GM23248 (cell line): ENCODE data around the gene CHMP4A. TPM values are rescaled to one million over a fixed set of nuclear protein-coding genes. Genes with fewer than 3 reads are reported as not detected.

ENCODE experiments used
- DNase-seq: peaks from one replicate; pipeline ENCODE4 v3.0.0-alpha.2; 2015
- H2AFZ ChIP-seq: fragments of 200-600 bp; sonication (generic); 2 replicates; pipeline ENCODE4 v1.6.1; 2016; ENCODE audit warnings: antibody characterized with exemption
- H3F3A ChIP-seq: fragments of 200-600 bp; sonication (generic); 2 replicates; pipeline ENCODE4 v1.6.1; 2016; ENCODE audit warnings: mild to moderate bottlenecking, antibody characterized with exemption, mixed run types; ENCODE audit not compliant: insufficient read depth
- H3K27ac ChIP-seq: fragments of 200-600 bp; sonication (generic); 2 replicates; pipeline ENCODE4 v1.5.1; 2016; ENCODE audit warnings: mild to moderate bottlenecking
- H3K27me3 ChIP-seq: fragments of 200-600 bp; sonication (generic); replicated peaks from 2 replicates; pipeline ENCODE4 v1.6.1; 2016; ENCODE audit warnings: mild to moderate bottlenecking; ENCODE audit not compliant: insufficient read depth
- H3K36me3 ChIP-seq: fragments of 200-600 bp; sonication (generic); 2 replicates; pipeline ENCODE4 v1.6.1; 2016; ENCODE audit warnings: low read depth, mild to moderate bottlenecking
- H3K4me1 ChIP-seq: fragments of 200-600 bp; sonication (generic); 2 replicates; pipeline ENCODE4 v1.6.1; 2016; ENCODE audit warnings: mild to moderate bottlenecking; ENCODE audit not compliant: insufficient read depth
- H3K4me2 ChIP-seq: fragments of 200-600 bp; sonication (generic); one replicate; pipeline ENCODE4 v1.6.1; 2016; ENCODE audit warnings: mild to moderate bottlenecking; ENCODE audit not compliant: unreplicated experiment
- H3K4me3 ChIP-seq: fragments of 200-600 bp; sonication (generic); 2 replicates; pipeline ENCODE4 v1.5.1; 2016; ENCODE audit warnings: mild to moderate bottlenecking
- H3K79me2 ChIP-seq: fragments of 200-600 bp; sonication (generic); 2 replicates; pipeline ENCODE4 v1.6.1; 2016; ENCODE audit warnings: mild to moderate bottlenecking; ENCODE audit not compliant: insufficient read depth
- H3K9ac ChIP-seq: fragments of 200-600 bp; sonication (generic); 2 replicates; pipeline ENCODE4 v1.6.1; 2016; ENCODE audit warnings: mild to moderate bottlenecking
- H3K9me2 ChIP-seq: fragments of 200-600 bp; sonication (generic); 2 replicates; pipeline ENCODE4 v1.6.1; 2016; ENCODE audit warnings: mixed run types, mild to moderate bottlenecking, moderate library complexity; ENCODE audit not compliant: insufficient read depth
- H3K9me3 ChIP-seq: fragments of 200-600 bp; sonication (generic); one replicate; pipeline ENCODE4 v1.6.1; 2017; ENCODE audit warnings: low read depth
- H4K20me1 ChIP-seq: fragments of 200-600 bp; sonication (generic); 2 replicates; pipeline ENCODE4 v1.6.0; 2016; ENCODE audit not compliant: insufficient read depth
- EZH2 ChIP-seq: fragments of 200-600 bp; sonication (generic); IDR thresholded peaks from 2 replicates; pipeline ENCODE4 v1.6.1; 2018; ENCODE audit warnings: antibody characterized with exemption, mild to moderate bottlenecking; ENCODE audit not compliant: insufficient read depth, poor library complexity, severe bottlenecking
- EZH2phosphoT487 ChIP-seq: fragments of 200-600 bp; sonication (generic); IDR thresholded peaks from 2 replicates; pipeline ENCODE4 v1.6.1; 2018; ENCODE audit warnings: antibody characterized with exemption, moderate library complexity, mild to moderate bottlenecking, low read depth; ENCODE audit not compliant: insufficient read depth
- WGBS, 2 experiments: methylation state at CpG; one replicate each; pipeline ENCODE4 v1.1.6; 2015 to 2017; ENCODE audit warnings: low lambda C conversion rate in 2 of 2, low coverage in 1 of 2; ENCODE audit errors: missing lambda C conversion rate in 2 of 2; 5-methylcytosine and 5-hydroxymethylcytosine counted together
- in situ Hi-C: fragments of 300-500 bp; cut with MboI; formaldehyde crosslinking; loops from 2 replicates; pipeline ENCODE4 v1.15.0; 2020
- polyA plus RNA-seq: library from polyadenylated mRNA; unstranded; fragments of >200 nt; fragmentation: Nextera tagmentation; extraction: Ambion mirVana; gene quantifications from 2 replicates; pipeline ENCODE4 v1.2.1, GENCODE V29; 2016
- total RNA-seq: library from RNA; depleted of rRNA; stranded (reverse); fragments of >200 nt; shearing (Covaris generic); gene quantifications from 2 replicates; pipeline ENCODE4 v1.2.3, GENCODE V29; 2014

Gene CHMP4A
- total and polyA plus RNA-seq, 2 experiments from 2014 or later, result 32.1 to 81.6 TPM

DNA sequence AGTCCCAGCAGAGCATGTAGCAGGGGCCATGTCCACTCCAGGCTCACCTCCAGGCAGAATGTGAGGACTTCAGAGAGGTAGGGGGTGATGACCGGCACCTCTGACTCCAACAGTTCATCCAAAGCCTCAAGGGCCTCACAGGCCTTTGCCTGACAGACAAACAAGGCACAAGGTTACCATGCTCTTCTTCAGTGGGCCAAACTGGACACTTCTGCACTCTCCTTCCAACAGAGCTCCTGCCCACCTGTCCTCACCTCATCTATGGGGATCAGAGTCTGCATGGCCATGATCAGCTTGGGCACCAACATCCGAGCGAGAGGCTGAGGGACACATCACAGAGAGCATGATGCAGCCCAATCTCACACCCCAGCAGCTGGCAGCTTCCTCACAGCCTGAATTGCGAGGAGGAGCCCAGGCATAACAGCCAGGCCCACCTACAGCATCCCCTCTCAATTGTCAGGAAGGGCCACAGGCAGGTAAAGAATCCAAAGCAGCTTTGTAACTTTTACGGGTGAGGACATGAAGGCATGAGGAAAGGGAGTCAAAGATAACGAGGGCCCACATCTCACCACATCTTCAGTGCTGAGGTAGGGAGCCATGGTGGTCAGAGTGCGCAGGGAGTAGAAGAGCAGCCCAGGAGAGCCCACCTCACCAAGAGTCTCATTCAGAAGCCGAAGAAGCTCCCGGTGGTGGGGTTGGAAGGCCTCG, 26.3 kb downstream of the CHMP4A start:
- Histone ChIP-seq H3K4me2 (peak overlapping the region; percentile 91), H3K9me2 (no peaks in the 10 kb centered on the region), H2AFZ (no peak overlapping the region), H3K9ac (no peak overlapping the region), H3K9me3 (no peaks in the 10 kb centered on the region), H3F3A (peaks cover 12% of the 10 kb centered on the region), H3K27me3 (no peaks in the 10 kb centered on the region), H3K79me2 (peaks cover 32% of the 10 kb centered on the region), H3K4me1 (peaks cover 13% of the 10 kb centered on the region), H3K27ac (no peak overlapping the region), H4K20me1 (no peaks in the 10 kb centered on the region), H3K4me3 (no peak overlapping the region), H3K36me3 (no peaks in the 10 kb centered on the region)
- WGBS, 2 experiments, result 91 to 92% methylated on average over 10 of the region's 10 CpGs
- no peak for DNase-seq
- TF ChIP-seq EZH2phosphoT487 (no peak), EZH2 (no peak)
- in situ Hi-C loops, result no loop called here

DNA sequence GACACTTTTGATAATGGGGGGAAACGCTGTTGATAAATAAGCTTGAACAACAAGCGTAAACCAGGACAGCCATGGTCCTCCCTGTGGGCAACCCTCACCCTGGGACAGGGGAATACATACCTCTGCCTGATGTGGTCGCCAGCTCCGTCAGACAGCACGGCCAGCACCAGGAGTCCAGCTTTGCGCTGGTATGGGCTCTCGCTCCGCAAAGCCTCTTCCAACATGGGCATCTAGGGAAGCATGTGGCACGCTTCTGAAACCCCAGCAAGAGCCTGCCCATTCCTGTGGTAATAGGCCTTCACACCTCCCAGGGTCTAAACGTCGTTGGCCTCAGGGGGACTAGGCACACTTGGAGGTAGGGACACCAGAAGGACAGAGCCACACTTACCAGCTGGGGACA, 27.5 kb downstream of the CHMP4A start:
- no peak for TF ChIP-seq EZH2phosphoT487
- TF ChIP-seq EZH2, result no peak
- in situ Hi-C loops, result no loop called here
- Histone ChIP-seq H4K20me1 (no peaks in the 10 kb centered on the region), H3K4me3 (no peak overlapping the region), H3K4me1 (peaks cover 13% of the 10 kb centered on the region), H3K36me3 (peaks cover 6% of the 10 kb centered on the region; the same call in 1 of the 2 replicates), H3K27ac (no peak overlapping the region), H2AFZ (no peak overlapping the region), H3K9me3 (no peaks in the 10 kb centered on the region), H3K4me2 (no peak overlapping the region), H3F3A (peaks cover 17% of the 10 kb centered on the region), H3K9me2 (no peaks in the 10 kb centered on the region), H3K79me2 (peaks cover 23% of the 10 kb centered on the region), H3K27me3 (no peaks in the 10 kb centered on the region), H3K9ac (no peak overlapping the region)
- WGBS, 2 experiments, result 86% methylated on average over 11 of the region's 11 CpGs
- no peak for DNase-seq

DNA sequence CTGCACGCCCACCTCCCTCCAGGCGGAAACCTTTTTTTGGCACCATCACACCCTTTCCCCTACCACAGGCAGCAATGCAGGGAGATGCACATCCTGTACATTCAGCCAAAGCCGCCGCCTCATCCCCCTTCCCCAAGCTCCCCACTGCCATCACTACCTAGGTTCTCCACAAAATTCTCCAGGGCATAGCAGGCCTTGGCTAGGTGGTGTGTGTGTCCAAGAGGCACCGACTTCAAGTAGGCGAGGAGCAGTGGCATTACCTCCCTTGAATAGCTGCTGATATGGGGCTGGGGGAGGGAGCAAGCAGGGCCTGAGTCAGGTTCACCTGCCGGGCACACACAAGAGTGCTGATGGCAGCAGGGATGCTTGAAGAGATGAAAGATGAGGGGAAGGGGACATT, 28.3 kb downstream of the CHMP4A start:
- no peak for DNase-seq
- H3K36me3 ChIP-seq, result peaks cover 9% of the 10 kb centered on the region; the same call in 1 of the 2 replicates
- TF ChIP-seq EZH2phosphoT487 (no peak), EZH2 (no peak)
- peaks cover 23% of the 10 kb centered on the region for H3K79me2 ChIP-seq
- H4K20me1 ChIP-seq, result no peaks in the 10 kb centered on the region
- H3K4me1 ChIP-seq, result peaks cover 18% of the 10 kb centered on the region
- H3K27ac ChIP-seq, result no peak overlapping the region
- H3F3A ChIP-seq, result peaks cover 24% of the 10 kb centered on the region
- H3K9ac ChIP-seq, result no peak overlapping the region
- no peaks in the 10 kb centered on the region for H3K9me3 ChIP-seq
- no peaks in the 10 kb centered on the region for H3K27me3 ChIP-seq
- H3K4me3 ChIP-seq, result no peak overlapping the region
- H3K4me2 ChIP-seq, result no peak overlapping the region
- 85 to 86% methylated on average over 7 of the region's 7 CpGs for WGBS, 2 experiments
- H3K9me2 ChIP-seq, result no peaks in the 10 kb centered on the region
- H2AFZ ChIP-seq, result no peak overlapping the region
- in situ Hi-C loops, result no loop called here

DNA sequence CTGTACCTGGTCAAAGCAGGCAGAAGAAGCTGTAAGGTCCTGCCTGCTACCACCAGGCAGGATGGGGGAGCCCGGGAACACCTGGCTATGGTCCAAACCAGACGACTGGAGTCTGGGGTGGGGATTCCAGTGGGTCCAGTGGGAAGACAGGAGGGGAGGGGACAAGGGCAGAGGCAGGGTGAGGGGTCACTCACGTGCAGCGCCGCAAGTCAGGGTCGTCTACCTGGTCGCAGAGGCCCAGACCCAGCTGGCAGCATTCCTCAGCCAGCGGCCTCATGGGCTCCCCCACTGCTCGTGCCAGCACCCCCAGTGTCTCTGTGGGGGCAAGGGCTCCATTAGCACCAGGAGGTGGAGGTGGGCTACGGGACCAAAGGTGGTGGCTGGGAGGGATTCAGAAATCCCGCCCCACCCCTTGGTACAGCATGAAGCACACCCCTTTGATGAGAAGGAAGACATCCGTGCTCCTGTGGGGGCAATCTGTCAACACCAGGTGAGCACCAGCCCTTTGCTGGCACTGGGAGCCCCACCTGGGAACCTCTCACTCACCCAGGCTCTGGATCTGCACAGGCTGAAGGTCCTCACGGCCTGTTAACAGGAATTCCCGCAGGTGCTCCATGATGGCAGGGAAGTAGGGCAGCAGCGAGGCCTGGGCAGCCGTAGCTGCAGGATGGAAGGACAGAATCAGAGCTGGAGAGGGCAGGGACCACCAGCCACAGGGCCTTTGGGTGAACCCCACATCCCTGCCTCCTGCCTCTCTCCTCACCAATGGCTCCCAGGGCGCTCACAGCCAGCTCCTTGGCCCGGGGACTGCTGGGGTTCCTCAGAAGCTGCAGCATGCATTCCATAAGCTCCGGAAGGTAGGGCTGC, 29.0 kb downstream of the CHMP4A start:
- no peak overlapping the region for H3K4me2 ChIP-seq
- peaks cover 12% of the 10 kb centered on the region; the same call in 1 of the 2 replicates for H3K36me3 ChIP-seq
- H3K79me2 ChIP-seq, result peaks cover 23% of the 10 kb centered on the region
- H4K20me1 ChIP-seq, result no peaks in the 10 kb centered on the region
- H2AFZ ChIP-seq, result no peak overlapping the region
- H3K9me3 ChIP-seq, result no peaks in the 10 kb centered on the region
- no peak overlapping the region for H3K9ac ChIP-seq
- in situ Hi-C loops, result no loop called here
- H3K27me3 ChIP-seq, result no peaks in the 10 kb centered on the region
- H3F3A ChIP-seq, result peaks cover 24% of the 10 kb centered on the region
- 82 to 86% methylated on average over 12 to 19 of the region's 19 CpGs for WGBS, 2 experiments
- no peak for DNase-seq
- peaks cover 22% of the 10 kb centered on the region for H3K4me1 ChIP-seq
- no peaks in the 10 kb centered on the region for H3K9me2 ChIP-seq
- no peak overlapping the region for H3K4me3 ChIP-seq
- no peak overlapping the region for H3K27ac ChIP-seq
- TF ChIP-seq EZH2 (no peak), EZH2phosphoT487 (no peak)
